Fibroblast of gingiva (primary cell): ENCODE data around the gene ZBTB11.
"Not testable (repeated sequence)": the region's sequence is repeated elsewhere in the genome, so short reads cannot be mapped to it uniquely, and the experiment has no call there.

Source experiments
- DNase-seq: peaks from one replicate; pipeline ENCODE4 v3.0.0-alpha.2; 2011; ENCODE audit warnings: low read depth

The ZBTB11 gene, protein sequence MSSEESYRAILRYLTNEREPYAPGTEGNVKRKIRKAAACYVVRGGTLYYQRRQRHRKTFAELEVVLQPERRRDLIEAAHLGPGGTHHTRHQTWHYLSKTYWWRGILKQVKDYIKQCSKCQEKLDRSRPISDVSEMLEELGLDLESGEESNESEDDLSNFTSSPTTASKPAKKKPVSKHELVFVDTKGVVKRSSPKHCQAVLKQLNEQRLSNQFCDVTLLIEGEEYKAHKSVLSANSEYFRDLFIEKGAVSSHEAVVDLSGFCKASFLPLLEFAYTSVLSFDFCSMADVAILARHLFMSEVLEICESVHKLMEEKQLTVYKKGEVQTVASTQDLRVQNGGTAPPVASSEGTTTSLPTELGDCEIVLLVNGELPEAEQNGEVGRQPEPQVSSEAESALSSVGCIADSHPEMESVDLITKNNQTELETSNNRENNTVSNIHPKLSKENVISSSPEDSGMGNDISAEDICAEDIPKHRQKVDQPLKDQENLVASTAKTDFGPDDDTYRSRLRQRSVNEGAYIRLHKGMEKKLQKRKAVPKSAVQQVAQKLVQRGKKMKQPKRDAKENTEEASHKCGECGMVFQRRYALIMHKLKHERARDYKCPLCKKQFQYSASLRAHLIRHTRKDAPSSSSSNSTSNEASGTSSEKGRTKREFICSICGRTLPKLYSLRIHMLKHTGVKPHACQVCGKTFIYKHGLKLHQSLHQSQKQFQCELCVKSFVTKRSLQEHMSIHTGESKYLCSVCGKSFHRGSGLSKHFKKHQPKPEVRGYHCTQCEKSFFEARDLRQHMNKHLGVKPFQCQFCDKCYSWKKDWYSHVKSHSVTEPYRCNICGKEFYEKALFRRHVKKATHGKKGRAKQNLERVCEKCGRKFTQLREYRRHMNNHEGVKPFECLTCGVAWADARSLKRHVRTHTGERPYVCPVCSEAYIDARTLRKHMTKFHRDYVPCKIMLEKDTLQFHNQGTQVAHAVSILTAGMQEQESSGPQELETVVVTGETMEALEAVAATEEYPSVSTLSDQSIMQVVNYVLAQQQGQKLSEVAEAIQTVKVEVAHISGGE

DNA sequence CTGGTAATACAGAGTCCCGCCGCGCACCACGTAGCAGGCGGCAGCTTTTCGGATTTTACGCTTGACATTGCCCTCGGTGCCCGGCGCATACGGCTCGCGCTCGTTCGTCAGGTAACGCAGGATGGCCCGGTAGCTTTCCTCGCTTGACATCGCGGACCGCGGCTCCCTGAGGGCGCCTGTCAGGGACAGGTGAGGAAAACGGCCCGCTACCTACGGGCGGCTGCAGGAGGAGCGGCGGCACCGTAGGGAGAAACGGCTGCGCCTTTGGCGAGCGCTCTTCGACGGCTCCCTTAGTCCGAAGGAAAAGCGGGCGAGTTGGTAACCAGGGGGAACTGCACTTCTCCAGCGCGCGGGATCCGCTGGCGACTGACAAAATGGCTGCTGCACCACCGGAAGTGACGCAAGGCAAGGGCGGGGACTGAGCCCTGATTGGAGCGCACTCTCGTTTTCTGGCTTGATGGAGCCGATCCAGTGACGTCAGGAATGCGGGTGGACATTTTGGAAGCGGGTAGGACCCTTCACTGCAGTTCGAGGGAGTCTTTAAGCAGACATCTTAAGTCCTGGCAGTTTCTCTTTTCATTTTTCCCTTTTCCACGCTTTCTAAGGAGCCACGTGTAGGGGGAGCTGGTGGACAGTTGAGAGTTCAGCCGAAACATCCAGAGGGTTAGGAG, at the start of gene ZBTB11:
ZBTB11 (minus strand) TSS at position 368 of the 671 bp plus-strand sequence; CDS start at position 150, 218 bp downstream.
- peak; percentile 100 for DNase-seq

DNA sequence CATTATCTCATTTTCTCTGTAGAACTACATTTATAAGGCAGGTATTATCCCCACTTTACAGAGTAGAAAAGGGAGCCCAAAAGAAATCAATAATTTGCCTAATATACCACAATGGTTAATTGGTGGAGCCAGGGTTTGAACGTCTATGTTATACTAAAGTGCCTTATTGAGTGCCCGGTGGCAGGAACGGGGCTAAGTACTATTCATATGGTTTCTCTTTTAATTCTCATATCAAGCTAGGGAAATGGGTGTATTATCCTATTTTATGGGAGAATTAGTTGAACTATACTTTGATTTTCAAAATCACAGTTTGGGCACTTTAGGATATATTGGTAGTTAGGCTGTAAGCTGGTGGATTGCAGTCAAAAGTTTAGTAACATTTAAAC, 49.0 kb upstream of the ZBTB11 start:
- no peak for DNase-seq

DNA sequence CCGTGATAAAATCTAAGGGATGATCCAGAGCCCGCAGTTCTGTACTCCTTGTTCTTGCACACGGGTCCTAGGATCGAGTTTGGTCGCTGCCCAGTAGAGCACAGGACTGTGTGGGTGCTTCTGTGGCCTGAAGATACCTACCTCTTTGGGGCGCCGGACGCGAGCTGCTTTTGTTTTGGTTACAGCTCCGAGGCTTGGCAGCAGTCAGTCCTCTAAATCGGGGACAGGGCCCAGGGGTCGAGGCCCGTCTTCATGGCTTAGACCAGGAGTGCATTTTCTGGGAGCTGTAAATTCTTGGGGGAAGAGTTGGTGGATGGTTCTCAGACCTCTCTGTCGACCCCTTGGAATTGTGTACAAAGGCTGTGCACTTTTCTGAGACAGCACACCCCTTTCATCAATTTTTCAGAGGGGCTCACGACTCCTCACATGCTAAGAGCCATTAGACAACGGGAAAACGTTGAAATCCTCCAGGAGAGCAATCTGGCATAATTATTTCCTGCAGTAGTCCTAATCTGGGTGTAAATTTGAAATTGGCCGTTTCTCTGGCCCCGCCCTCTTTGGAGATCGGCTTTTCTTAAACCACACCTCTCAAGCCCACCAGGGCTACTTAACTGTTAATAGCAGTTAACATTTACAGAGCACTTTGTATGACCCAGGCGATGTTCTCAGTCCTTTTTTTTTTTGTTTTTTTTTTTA, 48.4 kb upstream of the ZBTB11 start:
- DNase-seq: no peak

DNA sequence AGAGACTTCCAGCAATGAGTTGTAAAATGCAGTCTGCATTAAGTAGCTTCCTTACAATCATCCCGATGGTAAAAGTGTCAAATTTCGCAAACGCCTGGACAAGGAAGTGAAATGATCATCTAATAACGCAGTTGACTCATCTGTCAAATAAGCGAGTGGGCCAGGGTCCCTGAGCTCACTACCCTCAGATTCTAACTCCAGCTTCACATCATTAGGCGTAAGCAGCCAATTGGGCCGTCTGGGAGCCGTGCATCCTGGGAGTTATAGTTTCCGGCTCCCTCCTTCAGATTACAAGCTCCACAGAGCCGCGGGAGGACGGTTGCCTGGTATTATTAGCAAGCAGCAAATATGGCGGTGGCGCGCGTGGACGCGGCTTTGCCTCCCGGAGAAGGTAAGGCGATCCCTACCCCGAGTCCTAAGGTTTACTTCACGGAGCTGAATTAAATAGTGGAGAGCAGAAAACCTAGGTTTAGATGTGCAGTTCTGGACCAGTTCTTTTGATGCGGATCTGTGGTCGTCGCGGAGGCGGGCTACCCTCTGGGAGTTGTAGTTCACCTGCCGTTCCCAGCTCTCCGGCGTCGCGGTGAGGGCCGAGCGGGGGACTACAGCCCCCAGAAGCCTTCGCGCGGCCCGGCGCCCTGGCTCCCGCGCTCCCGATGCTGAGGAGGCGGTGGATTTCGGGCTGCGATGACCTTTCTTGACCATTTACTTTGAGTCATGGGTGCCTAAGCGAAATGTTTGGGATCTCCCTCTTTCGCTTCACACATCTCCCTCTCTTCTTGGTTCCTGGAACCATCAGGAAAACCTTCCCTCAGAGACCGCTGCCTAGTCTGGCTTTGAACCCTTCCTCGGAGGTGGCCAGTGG, 47.6 kb upstream of the ZBTB11 start, which contains the start of gene CEP97:
CEP97 (plus strand) TSS at position 286 of the 865 bp plus-strand sequence; CDS start at position 349, 63 bp downstream.
- peak; percentile 87 for DNase-seq

DNA sequence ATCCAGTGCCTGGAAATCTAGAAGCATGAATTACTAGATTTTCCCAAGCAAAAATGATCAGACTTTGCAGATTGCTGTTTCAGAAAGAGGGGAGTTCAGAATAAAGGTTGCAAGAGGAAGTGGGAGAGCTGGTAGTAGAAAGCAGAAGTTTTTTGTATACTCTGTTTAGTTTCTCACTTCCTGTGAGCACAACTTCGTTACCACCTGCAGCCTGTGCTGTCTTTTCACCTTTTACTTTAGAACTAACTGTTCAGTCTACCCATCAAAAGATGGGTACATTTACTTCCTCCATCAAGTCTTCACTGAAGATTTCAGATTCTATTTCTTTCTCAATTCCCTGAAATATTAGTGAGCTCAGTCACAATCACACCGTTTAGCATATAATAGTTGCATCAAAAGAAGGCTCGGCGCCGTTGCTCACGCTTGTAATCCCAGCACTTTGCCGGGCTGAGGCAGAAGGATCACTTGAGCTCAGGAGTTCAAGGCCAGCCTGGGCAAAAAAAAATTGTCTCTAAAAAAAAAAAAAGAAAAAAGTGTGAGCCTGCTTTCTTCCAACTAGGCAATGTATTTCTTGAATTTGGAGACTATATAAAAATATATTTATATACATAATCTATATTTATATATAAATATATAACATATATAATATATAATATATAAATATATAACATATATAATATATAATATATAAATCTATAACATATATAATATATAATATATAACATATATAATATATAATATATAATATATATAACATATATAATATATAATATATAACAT, 45.7 kb upstream of the ZBTB11 start:
- DNase-seq: no peak

DNA sequence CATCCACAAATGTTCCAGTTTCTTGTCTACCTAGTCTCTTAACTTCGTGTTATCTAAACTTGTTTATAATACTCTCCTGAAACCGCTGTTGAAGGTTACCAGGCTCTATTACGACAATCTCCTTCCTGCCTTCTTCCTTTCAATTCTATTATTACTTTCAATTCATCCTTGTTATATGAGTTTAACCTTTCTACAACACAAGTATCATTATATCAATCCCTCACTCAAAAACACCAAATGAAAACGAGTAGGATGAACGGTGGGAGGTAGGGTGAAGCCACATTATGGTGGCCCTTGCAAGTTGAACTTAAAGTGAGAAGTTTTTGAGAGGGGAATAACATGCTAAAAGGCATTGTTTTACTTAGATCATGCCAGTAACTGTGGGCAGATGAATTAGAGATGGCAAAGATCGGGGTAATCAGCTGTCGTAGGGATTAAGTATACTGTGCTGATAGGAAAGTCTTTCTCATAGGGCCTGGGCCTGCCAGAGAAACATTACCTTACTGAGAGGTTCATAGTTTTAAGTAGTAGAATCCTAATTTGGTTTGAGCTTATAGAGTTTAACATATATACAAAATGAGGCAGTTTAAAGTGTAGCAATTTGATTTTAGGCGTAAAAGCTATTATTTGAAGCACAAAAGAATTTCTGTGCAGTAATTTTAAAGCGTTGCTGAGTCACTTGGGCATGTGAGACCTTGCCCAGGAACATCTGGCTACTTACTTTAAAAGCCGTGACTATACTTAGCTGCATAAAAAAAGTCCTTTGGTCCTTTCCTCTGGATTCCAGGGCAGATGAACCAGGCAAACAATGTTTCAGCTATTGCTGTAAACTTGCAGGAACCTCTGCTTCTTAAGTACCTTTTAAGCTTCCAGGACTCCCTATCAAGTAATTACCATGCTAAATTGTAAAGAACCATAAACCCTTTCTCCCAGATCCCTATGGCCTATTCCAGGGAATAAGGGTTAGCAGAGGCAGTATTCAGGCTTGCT, 44.2 kb upstream of the ZBTB11 start:
- DNase-seq: peak; percentile 18

DNA sequence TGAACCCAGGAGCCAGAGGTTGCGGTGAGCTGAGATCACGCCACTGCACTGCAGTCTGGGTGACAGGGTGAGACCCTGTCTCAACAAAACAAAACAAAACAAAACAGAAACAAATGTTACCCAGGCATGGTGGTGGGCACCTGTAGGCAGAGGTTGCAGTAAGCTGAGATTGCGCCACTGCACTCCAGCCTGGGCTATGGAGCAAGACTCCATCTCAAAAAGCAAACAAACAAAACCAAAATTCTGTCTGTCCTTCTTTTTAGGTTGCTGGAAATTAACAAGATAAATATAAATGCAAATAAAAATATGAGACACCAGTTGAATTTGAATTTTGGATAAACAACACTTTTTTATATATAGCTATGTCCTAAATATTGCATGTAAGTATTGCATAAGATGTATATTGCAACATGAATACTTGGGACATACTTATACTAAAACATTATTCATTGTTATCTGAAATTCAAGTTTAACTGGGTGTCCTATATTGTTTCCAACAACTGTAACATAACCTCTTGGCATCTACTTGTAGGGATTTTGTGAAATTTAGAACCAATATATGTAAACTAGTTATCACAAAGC, 42.8 kb upstream of the ZBTB11 start:
- peak; percentile 47 for DNase-seq

DNA sequence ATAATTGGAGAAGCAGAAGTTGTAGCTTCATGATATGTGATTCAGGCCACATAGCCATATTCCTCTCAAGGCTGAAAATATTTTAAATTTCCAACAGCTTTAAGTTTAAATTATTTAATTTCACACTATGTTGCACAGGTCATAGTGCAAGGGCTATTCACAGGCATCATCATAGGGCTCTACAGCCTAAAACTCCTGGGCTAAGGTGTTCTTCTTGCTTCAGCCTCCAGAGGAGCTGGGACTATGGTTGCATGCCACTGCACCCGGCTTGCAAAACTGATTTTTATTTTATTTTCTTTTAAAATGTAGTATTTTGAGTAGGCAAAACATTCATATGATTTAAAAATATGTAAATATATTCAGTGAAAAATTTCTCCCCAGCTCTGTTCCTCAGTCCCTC, 41.5 kb upstream of the ZBTB11 start:
- DNase-seq: no peak

DNA sequence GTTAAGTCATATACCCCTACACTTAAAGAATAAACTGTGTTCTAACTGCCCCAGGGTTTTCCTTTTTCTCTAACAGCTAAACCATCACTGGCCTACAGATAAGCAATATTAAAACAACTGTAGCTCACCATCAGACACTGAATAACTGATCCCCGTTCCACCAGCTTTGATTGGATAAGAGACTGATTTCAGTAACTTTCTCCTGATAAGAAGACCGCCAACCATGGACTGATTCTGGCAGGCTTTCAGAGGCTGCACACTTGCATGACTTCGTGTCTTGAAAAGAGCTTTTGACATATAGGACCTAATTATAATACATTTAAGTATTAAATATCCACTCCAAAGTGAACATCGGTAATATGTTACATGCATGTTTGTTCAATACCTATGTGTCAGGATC, 32.2 kb upstream of the ZBTB11 start:
- no peak for DNase-seq

DNA sequence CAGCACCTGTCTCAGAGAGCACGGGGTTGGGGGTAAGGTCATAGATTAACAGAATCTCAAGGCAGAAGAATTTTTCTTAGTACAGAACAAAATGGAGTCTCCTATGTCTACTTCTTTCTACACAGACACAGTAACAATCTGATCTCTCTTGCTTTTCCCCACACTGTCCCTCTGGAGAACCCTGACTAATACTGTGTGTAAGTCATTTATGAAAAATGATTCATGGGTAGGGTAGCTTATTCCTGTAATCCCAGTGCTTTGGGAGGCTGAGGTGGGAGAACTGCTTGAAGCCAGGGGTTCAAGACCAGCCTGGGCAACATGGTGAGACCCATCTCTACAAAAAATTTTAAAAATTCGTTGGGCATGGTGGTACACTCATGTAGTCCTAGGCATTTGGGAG, 27.7 kb upstream of the ZBTB11 start:
- not testable (repeated sequence) for DNase-seq

DNA sequence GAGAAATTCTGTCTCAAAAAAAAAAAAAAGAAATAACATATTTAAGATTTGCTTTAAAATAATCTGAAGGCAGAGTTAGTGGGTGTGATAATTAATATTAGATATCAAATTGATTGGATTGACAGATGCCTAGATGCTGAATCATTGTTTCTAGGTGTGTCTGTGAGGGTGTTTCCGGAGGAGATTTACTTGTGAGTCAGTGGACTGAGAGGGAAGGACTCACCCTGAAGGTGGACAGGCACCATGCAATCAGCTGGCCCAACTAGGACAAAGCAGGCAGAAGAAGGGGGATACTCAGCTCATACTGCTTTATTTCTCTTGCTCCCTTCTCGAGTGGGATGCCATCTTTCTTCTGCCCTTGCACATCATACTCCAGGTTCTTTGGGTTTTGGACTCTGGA, 26.2 kb upstream of the ZBTB11 start:
- no peak for DNase-seq

DNA sequence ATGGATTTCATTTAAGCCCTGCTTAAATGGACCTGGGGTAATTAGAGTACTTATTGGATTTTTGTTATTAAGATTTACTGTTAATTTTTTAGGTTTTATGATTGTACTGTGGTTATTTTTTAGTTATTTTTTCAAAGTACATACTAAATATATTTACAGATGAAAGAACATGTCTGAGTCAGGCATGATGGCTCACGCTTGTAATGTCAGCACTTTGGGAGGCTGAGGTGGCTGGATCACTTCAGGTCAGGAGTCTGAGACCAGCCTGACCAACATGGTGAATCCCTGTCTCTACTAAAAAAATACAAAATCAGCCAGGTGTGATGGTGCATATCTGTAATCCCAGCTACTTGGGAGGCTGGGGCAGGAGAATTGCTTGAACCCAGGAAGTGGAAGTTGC, 25.8 kb upstream of the ZBTB11 start:
- no peak for DNase-seq

DNA sequence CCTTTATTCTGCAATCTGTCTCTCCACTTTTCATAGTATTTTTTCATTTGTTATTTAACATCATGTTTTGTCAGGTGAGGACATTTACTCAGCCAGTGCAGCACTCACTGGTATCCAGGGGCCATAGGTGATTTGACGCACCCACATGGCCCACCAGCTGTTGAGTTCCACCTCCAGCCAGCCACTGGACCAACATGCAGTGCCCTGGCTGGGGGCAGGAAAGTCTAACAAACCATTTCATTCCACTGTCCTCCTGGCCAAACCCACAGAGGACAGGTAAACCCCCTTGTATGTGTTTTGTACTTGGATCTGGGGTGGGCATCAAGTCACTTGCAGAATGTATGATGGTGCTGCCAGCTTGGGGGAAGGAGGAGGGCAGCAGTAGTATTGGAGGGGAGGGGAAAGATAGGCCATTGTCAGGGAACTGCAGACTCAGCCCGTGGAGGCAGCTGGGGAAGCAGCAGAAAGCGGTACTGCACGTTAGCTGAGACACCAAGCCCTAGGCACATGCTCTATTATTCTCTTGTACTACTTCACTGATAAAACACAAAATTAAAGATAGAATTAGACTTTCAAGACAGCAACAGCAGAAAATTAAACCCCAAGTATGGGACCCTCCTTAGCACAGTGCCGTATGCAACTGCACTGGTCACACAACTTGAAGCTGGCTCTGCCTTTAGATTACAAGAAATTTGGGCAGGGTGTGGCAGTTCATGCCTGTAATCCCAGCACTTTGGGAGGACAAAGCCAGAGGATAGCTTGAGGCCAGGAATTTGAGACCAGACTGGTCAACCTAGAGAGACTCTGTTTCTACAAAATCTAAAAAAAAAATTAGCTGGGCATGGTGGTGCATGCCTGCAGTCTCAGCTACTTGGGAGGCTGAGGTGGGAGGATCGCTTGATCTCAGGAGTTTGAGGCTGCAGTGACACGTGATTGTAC, 25.0 kb upstream of the ZBTB11 start:
- no peak for DNase-seq

DNA sequence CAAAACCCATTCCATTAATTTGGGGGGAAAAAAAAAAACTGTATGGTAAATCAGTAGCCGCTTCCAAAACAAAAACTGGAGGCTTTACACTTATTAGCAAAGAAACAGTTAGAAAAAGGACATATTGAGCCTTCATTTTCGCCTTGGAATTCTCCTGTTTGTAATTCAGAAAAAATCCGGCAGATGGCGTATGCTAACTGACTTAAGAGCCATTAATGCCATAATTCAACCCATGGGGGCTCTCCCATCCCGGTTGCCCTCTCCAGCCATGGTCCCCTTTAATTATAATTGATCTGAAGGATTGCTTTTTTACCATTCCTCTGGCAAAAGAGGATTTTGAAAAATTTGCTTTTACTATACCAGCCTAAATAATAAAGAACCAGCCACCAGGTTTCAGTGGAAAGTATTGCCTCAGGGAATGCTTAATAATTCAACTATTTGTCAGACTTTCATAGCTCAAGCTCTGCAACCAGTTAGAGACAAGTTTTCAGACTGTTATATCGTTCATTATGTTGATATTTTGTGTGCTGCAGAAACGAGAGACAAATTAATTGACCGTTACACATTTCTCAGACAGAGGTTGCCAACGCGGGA, 18.9 kb upstream of the ZBTB11 start:
- DNase-seq: peak; percentile 49

DNA sequence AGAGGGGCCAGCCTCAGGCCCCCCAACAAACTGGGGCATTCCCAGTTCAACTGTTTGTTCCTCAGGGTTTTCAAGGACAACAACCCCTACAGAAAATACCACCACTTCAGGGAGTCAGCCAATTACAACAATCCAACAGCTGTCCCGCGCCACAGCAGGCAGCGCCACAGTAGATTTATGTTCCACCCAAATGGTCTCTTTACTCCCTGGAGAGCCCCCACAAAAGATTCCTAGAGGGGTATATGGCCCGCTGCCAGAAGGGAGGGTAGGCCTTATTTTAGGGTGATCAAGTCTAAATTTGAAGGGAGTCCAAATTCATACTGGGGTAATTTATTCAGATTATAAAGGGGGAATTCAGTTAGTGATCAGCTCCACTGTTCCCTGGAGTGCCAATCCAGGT, 17.9 kb upstream of the ZBTB11 start:
- DNase-seq: not testable (repeated sequence)

DNA sequence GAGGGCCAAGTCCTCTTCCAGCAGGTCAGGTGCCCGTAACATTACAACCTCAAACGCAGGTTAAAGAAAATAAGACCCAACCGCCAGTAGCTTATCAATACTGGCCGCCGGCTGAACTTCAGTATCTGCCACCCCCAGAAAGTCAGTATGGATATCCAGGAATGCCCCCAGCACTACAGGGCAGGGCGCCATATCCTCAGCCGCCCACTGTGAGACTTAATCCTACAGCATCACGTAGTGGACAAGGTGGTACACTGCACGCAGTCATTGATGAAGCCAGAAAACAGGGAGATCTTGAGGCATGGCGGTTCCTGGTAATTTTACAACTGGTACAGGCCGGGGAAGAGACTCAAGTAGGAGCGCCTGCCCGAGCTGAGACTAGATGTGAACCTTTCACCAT, 16.6 kb upstream of the ZBTB11 start:
- DNase-seq: peak; percentile 46
